ENCODE measurements around the gene BEND7. TPM values are rescaled to one million over a fixed set of nuclear protein-coding genes. Genes with fewer than 3 reads are reported as not detected.

BEND7 gene
- total and polyA plus RNA-seq, 2 of the 8 experiments (the other 6 are each of a cell fraction or from before 2014, with no cell fraction given), result 1.9 to 8.2 TPM

GRCh38 chr10:13470270-13470669 is 58.5 kb downstream of the BEND7 start:
- TF ChIP-seq RAD21 (IDR thresholded peaks at IDR 0.05 in 1 of 2, conservative IDR thresholded peaks at IDR 0.05 in 1 of 2; ENCODE audit: low read depth in 2 of 2, low read length in 2 of 2) (peak in 1 of 2 experiments; percentile 14; a peak in 1 of 4 replicates), CTCF (IDR thresholded peaks at IDR 0.05; ENCODE audit: control extremely low read depth in 1 of 3, insufficient read depth in 1 of 3, low read depth in 1 of 3, low read length in 3 of 3) (peak in 2 of 3 experiments; percentile 22 to 53; a peak in 2 of 4 replicates), POLR2A (IDR thresholded peaks at IDR 0.05; ENCODE audit: control extremely low read depth in 1 of 2, low read depth in 2 of 2, low read length in 2 of 2) (no peak)
- Histone ChIP-seq H2BK12ac (ENCODE audit: low read depth, low read length) (no peak overlapping the region), H3K79me2 (ENCODE audit: control insufficient read depth in 1 of 2, insufficient read depth in 2 of 2, low read length in 2 of 2) (no peaks in the 10 kb centered on the region), H4K5ac (ENCODE audit: insufficient read length, low read depth, low read length) (no peak overlapping the region), H3K4me1 (replicated peaks in 1 of 4; ENCODE audit: control insufficient read depth in 3 of 4, insufficient read depth in 4 of 4, low read length in 3 of 4) (no peaks in the 10 kb centered on the region), H3K79me1 (ENCODE audit: low read depth, low read length) (no peaks in the 10 kb centered on the region), H4K20me1 (replicated peaks in 1 of 2; ENCODE audit: control insufficient read depth in 1 of 2, insufficient read depth in 2 of 2, low read length in 2 of 2) (no peaks in the 10 kb centered on the region), H3K27ac (ENCODE audit: low read depth, low read length) (no peak overlapping the region), H2AK5ac (ENCODE audit: low read depth, low read length) (no peak overlapping the region), H3K18ac (ENCODE audit: extremely low read depth, low read length) (no peak overlapping the region), H2BK120ac (replicated peaks; ENCODE audit: low read depth, low read length) (no peak overlapping the region), H3K4me3 (ENCODE audit: extremely low read depth in 1 of 4, insufficient read depth in 2 of 4, low read depth in 3 of 4, low read length in 4 of 4) (no peak overlapping the region), H4K91ac (replicated peaks; ENCODE audit: insufficient read length, low read length) (no peak overlapping the region), H3K36me3 (ENCODE audit: control insufficient read depth in 2 of 4, insufficient read depth in 4 of 4, low read length in 3 of 4) (no peaks in the 10 kb centered on the region; a peak in 1 of 8 replicates), H3K23ac (ENCODE audit: insufficient read length) (no peak overlapping the region), H3K9ac (replicated peaks in 1 of 4; ENCODE audit: extremely low read depth in 1 of 4, low read depth in 3 of 4, low read length in 3 of 4) (no peak overlapping the region), H4K8ac (ENCODE audit: extremely low read depth, insufficient read depth, low read length) (no peak overlapping the region), H3K4ac (replicated peaks; ENCODE audit: insufficient read length, low read depth, low read length) (no peak overlapping the region), H2BK15ac (ENCODE audit: low read length) (no peak overlapping the region), H3K9me3 (ENCODE audit: insufficient read depth in 2 of 2, low read depth in 1 of 2, low read length in 1 of 2) (no peaks in the 10 kb centered on the region), H2AFZ (ENCODE audit: low read length) (no peak overlapping the region), H2BK5ac (ENCODE audit: low read depth, low read length) (no peak overlapping the region), H2BK20ac (ENCODE audit: low read length) (no peak overlapping the region), H3K4me2 (ENCODE audit: insufficient read depth in 1 of 2, low read depth in 2 of 2, low read length in 2 of 2) (no peak overlapping the region), H3K27me3 (replicated peaks in 1 of 4; ENCODE audit: control insufficient read depth in 3 of 4, extremely low read depth in 1 of 4, insufficient read depth in 3 of 4, low read length in 3 of 4) (no peaks in the 10 kb centered on the region), H3K23me2 (ENCODE audit: low read depth, low read length) (no peaks in the 10 kb centered on the region), H3K56ac (replicated peaks; ENCODE audit: insufficient read length, low read depth, low read length) (no peak overlapping the region), H3K14ac (ENCODE audit: insufficient read length) (no peak overlapping the region)
- no peak for FAIRE-seq
- 74% methylated on average over 3 of the region's 3 CpGs; no CpG with 5 or more reads in 1 of the 2 experiments for WGBS, 2 experiments (ENCODE audit: extremely low coverage in 1 of 2, insufficient coverage in 1 of 2, insufficient read length in 1 of 2, insufficient replicate concordance in 2 of 2, low coverage in 1 of 2, low lambda C conversion rate in 2 of 2, missing lambda C conversion rate in 1 of 2)
- DNase-seq (ENCODE audit: low read depth in 1 of 2, low spot score in 2 of 2), result no peak
- ChIA-PET POLR2A (ENCODE audit: partially characterized antibody) (no interaction called here), CTCF (ENCODE audit: partially characterized antibody) (interaction anchor here (0.7 to 4.0 kb wide), 16 partner anchors 9 to 94 kb away, joined by 3 to 37 read pairs (median 4); no protein-coding TSS in a partner anchor)
